HCT116 (cell line): ENCODE results near the gene SUGCT.

ENCODE experiments used
- EZH2phosphoT487 ChIP-seq: fragments of 200-600 bp; IDR thresholded peaks from 2 replicates; pipeline ENCODE4 v1.6.1; 2018; ENCODE audit warnings: antibody characterized with exemption, borderline replicate concordance
- JUND ChIP-seq: IDR thresholded peaks from 2 replicates; pipeline ENCODE4 v1.6.1; 2012
- MAX ChIP-seq: IDR thresholded peaks from 2 replicates; pipeline ENCODE4 v1.6.1; 2012
- SIN3A ChIP-seq: IDR thresholded peaks from 2 replicates; pipeline ENCODE4 v1.6.1; 2012; ENCODE audit warnings: low read depth
- TCF7L2 ChIP-seq: IDR thresholded peaks from 2 replicates; pipeline ENCODE4 v1.7.0; 2011; ENCODE audit warnings: borderline replicate concordance, inconsistent platforms; ENCODE audit not compliant: insufficient read depth, insufficient read length; ENCODE audit errors: extremely low read depth

GRCh38 chr7:40758590-40758989 is 623.8 kb downstream of the SUGCT start:
- TF ChIP-seq EZH2phosphoT487 (no peak), MAX (no peak), TCF7L2 (no peak), JUND (no peak), SIN3A (no peak)
